ENCODE measurements around the gene SMG5. TPM values are rescaled to one million over a fixed set of nuclear protein-coding genes. Genes with fewer than 3 reads are reported as not detected.
A peak's percentile ranks its signal among the peaks of the same experiment; 100 is the strongest.

SMG5 gene
- total RNA-seq, 2 experiments from 2014 or later = 51.6 to 56.1 TPM

GRCh38 chr1:156251527-156251926 is 31.1 kb downstream of the SMG5 start:
- DNase-seq = no peak
- CTCF ChIA-PET = no interaction called here
- no peak for ATAC-seq (ENCODE audit: poor library complexity)
- intact Hi-C loops (cut with DNase I, micrococcal nuclease) = no loop called here
- POLR2A ChIA-PET = interaction anchor here (0.7 to 1.3 kb wide), 2 partner anchors 18 to 39 kb away, joined by 3 to 6 read pairs; partner anchors contain the start of gene PMF1
- no peak overlapping the region for H3K27ac Mint-ChIP-seq
- Histone ChIP-seq H3K27ac (ENCODE audit: low read depth in 1 of 2, low read length in 2 of 2) (no peak overlapping the region), H3K36me3 (ENCODE audit: insufficient read depth, low read length) (peaks cover 71% of the 10 kb centered on the region), H3K9me3 (ENCODE audit: control insufficient read depth in 1 of 2, insufficient read depth in 1 of 2, low read length in 2 of 2) (no peaks in the 10 kb centered on the region), H3K4me1 (ENCODE audit: insufficient read depth, low read length) (peaks cover 9% of the 10 kb centered on the region), H3K4me3 (ENCODE audit: low read length) (no peak overlapping the region), H3K27me3 (ENCODE audit: control insufficient read depth in 1 of 2, insufficient read depth in 2 of 2, low read length in 2 of 2) (no peaks in the 10 kb centered on the region)
- H3K27me3 Mint-ChIP-seq = no peaks in the 10 kb centered on the region
- no peak for TF ChIP-seq CTCF (IDR thresholded peaks at IDR 0.05)
- no peak overlapping the region for H3K4me3 Mint-ChIP-seq
- H3K36me3 Mint-ChIP-seq (ENCODE audit: low read depth) = peaks cover 44% of the 10 kb centered on the region
- no peaks in the 10 kb centered on the region for H3K9me3 Mint-ChIP-seq
- peaks cover under 1% of the 10 kb centered on the region for H3K4me1 Mint-ChIP-seq (ENCODE audit: low read depth)

GRCh38 chr1:156249593-156249992 is 33.0 kb downstream of the SMG5 start:
- peaks cover 26% of the 10 kb centered on the region for H3K4me1 ChIP-seq (ENCODE audit: insufficient read depth, low read length)
- ATAC-seq (ENCODE audit: poor library complexity) (no peak), DNase-seq (no peak)
- Mint-ChIP-seq H3K4me1 (ENCODE audit: low read depth) (peaks cover 19% of the 10 kb centered on the region), H3K27me3 (no peaks in the 10 kb centered on the region), H3K36me3 (ENCODE audit: low read depth) (peaks cover 34% of the 10 kb centered on the region), H3K9me3 (no peaks in the 10 kb centered on the region), H3K27ac (peak overlapping the region; percentile 55), H3K4me3 (no peak overlapping the region)
- no peak overlapping the region for H3K4me3 ChIP-seq (ENCODE audit: low read length)
- no peak overlapping the region for H3K27ac ChIP-seq (ENCODE audit: low read depth in 1 of 2, low read length in 2 of 2)
- ChIA-PET POLR2A (interaction anchor here (1.8 kb wide), 1 partner anchor 32 kb away, joined by 6 read pairs; the partner anchor contains the start of gene SMG5), CTCF (no interaction called here)
- H3K36me3 ChIP-seq (ENCODE audit: insufficient read depth, low read length) = peaks cover 54% of the 10 kb centered on the region
- H3K27me3 ChIP-seq (ENCODE audit: control insufficient read depth in 1 of 2, insufficient read depth in 2 of 2, low read length in 2 of 2) = no peaks in the 10 kb centered on the region
- intact Hi-C loops (cut with DNase I, micrococcal nuclease) = no loop called here
- H3K9me3 ChIP-seq (ENCODE audit: control insufficient read depth in 1 of 2, insufficient read depth in 1 of 2, low read length in 2 of 2) = no peaks in the 10 kb centered on the region
- no peak for TF ChIP-seq CTCF (IDR thresholded peaks at IDR 0.05)

GRCh38 chr1:156248323-156248683 is 34.3 kb downstream of the SMG5 start:
- Histone ChIP-seq H3K36me3 (ENCODE audit: insufficient read depth, low read length) (peaks cover 41% of the 10 kb centered on the region), H3K4me3 (ENCODE audit: low read length) (no peak overlapping the region), H3K27ac (ENCODE audit: low read depth in 1 of 2, low read length in 2 of 2) (no peak overlapping the region), H3K9me3 (ENCODE audit: control insufficient read depth in 1 of 2, insufficient read depth in 1 of 2, low read length in 2 of 2) (no peaks in the 10 kb centered on the region), H3K4me1 (ENCODE audit: insufficient read depth, low read length) (peaks cover 30% of the 10 kb centered on the region), H3K27me3 (ENCODE audit: control insufficient read depth in 1 of 2, insufficient read depth in 2 of 2, low read length in 2 of 2) (no peaks in the 10 kb centered on the region)
- no peak overlapping the region for H3K4me3 Mint-ChIP-seq
- intact Hi-C loops (cut with DNase I, micrococcal nuclease) = no loop called here
- H3K9me3 Mint-ChIP-seq = no peaks in the 10 kb centered on the region
- peaks cover 21% of the 10 kb centered on the region for H3K4me1 Mint-ChIP-seq (ENCODE audit: low read depth)
- no peak overlapping the region for H3K27ac Mint-ChIP-seq
- ChIA-PET POLR2A (interaction anchor here (1.8 kb wide), 1 partner anchor 34 kb away, joined by 6 read pairs; the partner anchor contains the start of gene SMG5), CTCF (no interaction called here)
- ATAC-seq (ENCODE audit: poor library complexity) = no peak
- peaks cover 24% of the 10 kb centered on the region for H3K36me3 Mint-ChIP-seq (ENCODE audit: low read depth)
- H3K27me3 Mint-ChIP-seq = no peaks in the 10 kb centered on the region
- DNase-seq = peak in 1 of 14 experiments; percentile 34
- TF ChIP-seq CTCF (IDR thresholded peaks at IDR 0.05) = no peak

Measured in CD4-positive, alpha-beta T cell (primary cell).